Pancreas (tissue), 10 donors: ENCODE data around the gene METTL18. TPM values are rescaled to one million over a fixed set of nuclear protein-coding genes. Genes with fewer than 3 reads are reported as not detected.

ENCODE experiments used
- ATAC-seq, 4 donors: fragments of 200-7000 bp; cut with Tn5 transposase; one replicate each; pipeline versions ENCODE4 v1.8.0 to v1.9.1; 2020; ENCODE audit warnings: mild to moderate bottlenecking in 4 of 4, moderate library complexity in 4 of 4
- DNase-seq, 6 donors: peaks; one replicate each; pipeline ENCODE4 v3.0.0-alpha.2; 2020
- FAIRE-seq: peaks from 2 replicates; lab custom pipeline; 2012; peaks lifted over from hg19 to GRCh38; lab: Jason Lieb, UNC
- H3K27ac ChIP-seq, 4 donors: fragments of 200-600 bp; sonication (generic); 1 replicate in 3 of 4; 2 replicates in 1 of 4; pipeline versions ENCODE4 v1.5.0 to v1.8.0; 2020
- H3K27me3 ChIP-seq, 4 donors: fragments of 200-600 bp; one replicate each; pipeline ENCODE4 v1.8.0; 2021
- H3K36me3 ChIP-seq, 3 donors: fragments of 200-600 bp; sonication (generic) in 1 of 3; one replicate each; pipeline versions ENCODE4 v1.5.0 to v1.8.0; 2020 to 2021
- H3K4me1 ChIP-seq, 3 donors: fragments of 200-600 bp; one replicate each; pipeline ENCODE4 v1.8.0; 2021
- H3K4me3 ChIP-seq, 4 donors: fragments of 200-600 bp; sonication (generic) in 2 of 4; one replicate each; pipeline versions ENCODE4 v1.5.0 to v1.8.0; 2020 to 2021
- H3K9me3 ChIP-seq, 4 donors: fragments of 200-600 bp; one replicate each; pipeline ENCODE4 v1.8.0; 2021
- WGBS, 2 donors: extraction: QIAGEN DNeasy Blood & Tissue Kit; methylation state at CpG; one replicate each; pipeline ENCODE4 v1.1.7; 2013; 5-methylcytosine and 5-hydroxymethylcytosine counted together
- intact Hi-C, 3 donors: fragments of 100-400 bp; cut with DNase I; formaldehyde crosslinking; loops; one replicate each; pipeline versions ENCODE4 v1.11.1 to v1.14.2; 2022
- polyA plus RNA-seq, 2 donors: library from polyadenylated mRNA; stranded (reverse); fragments of 200-250 nt; gene quantifications; one replicate each; pipeline ENCODE4 v1.2.3, GENCODE V29; 2013
- total RNA-seq, 6 donors: library from RNA; stranded (reverse); fragmentation: NEBNext Ultra II Directional in 4 of 6; extraction: Animal tissue kit (Norgen Biotek cat#: 25700) in 4 of 6; gene quantifications; one replicate each; pipeline versions ENCODE4 v1.2.1 to v1.2.4, GENCODE V29; 2021 to 2023
- TF ChIP-seq, protein P1 (sequence below), 4 donors: fragments of 200-600 bp; sonication (generic) in 3 of 4; IDR thresholded peaks; one replicate each; pipeline versions ENCODE4 v1.5.0 to v1.8.0; 2021; ENCODE audit warnings: antibody characterized with exemption in 4 of 4
- donor health status: healthy with polysubstance abuse.
- donor health status: DM: no; HTN: no; CAD: no; lungs with moderate emphysema.
- donor health status: DM: no; HTN: no; CAD: no.
- donor health status: control.
- donor health status: control.
- donor health status: Bipolar disorder and iron deficiency.
- donor health status: DM: yes; HTN: yes; CAD: no.
- donor health status: DM: no; HTN: no; CAD: no.
- donor health status: DM: no; HTN: no; CAD: no.
- donor health status: DM: yes; HTN: yes; CAD: no.

METTL18 gene
- total and polyA plus RNA-seq, 8 donors: 1.5 to 5.0 (median 3.5) TPM

DNA sequence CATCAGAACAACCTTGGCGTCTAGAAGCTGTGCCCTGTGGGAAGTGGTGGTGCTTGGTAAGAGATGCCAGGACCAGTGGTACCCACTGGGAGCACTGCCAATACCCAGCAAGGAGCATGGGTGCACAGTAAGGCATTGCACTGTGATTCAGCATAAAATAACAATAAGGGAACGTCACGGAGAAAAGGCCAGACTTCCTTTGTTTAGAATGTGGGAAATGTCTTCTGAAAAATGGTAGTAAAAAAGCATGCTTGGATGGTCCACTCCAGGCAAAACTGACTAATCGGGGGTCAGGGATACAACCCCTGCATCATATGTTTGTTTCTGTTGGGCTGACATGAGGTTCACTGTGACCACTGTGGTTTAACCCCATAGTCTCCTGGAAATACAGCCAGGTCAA lies 14.7 kb downstream of the METTL18 start:
- H3K36me3 ChIP-seq: no peaks in the 10 kb centered on the region
- WGBS, 2 donors: 47 to 56% methylated on average over 4 of the region's 4 CpGs
- no peak for DNase-seq
- H3K27me3 ChIP-seq: no peaks in the 10 kb centered on the region
- no peak overlapping the region for H3K4me3 ChIP-seq
- no peak overlapping the region for H3K27ac ChIP-seq
- intact Hi-C loops: no loop called here
- FAIRE-seq: no peak
- ATAC-seq: no peak
- TF ChIP-seq, protein P1, sequence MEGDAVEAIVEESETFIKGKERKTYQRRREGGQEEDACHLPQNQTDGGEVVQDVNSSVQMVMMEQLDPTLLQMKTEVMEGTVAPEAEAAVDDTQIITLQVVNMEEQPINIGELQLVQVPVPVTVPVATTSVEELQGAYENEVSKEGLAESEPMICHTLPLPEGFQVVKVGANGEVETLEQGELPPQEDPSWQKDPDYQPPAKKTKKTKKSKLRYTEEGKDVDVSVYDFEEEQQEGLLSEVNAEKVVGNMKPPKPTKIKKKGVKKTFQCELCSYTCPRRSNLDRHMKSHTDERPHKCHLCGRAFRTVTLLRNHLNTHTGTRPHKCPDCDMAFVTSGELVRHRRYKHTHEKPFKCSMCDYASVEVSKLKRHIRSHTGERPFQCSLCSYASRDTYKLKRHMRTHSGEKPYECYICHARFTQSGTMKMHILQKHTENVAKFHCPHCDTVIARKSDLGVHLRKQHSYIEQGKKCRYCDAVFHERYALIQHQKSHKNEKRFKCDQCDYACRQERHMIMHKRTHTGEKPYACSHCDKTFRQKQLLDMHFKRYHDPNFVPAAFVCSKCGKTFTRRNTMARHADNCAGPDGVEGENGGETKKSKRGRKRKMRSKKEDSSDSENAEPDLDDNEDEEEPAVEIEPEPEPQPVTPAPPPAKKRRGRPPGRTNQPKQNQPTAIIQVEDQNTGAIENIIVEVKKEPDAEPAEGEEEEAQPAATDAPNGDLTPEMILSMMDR (IDR thresholded peaks at IDR 0.05): no peak
- H3K9me3 ChIP-seq: no peaks in the 10 kb centered on the region
- H3K4me1 ChIP-seq: peaks cover 0 to 2% (median 0%) of the 10 kb centered on the region in 3 donors

DNA sequence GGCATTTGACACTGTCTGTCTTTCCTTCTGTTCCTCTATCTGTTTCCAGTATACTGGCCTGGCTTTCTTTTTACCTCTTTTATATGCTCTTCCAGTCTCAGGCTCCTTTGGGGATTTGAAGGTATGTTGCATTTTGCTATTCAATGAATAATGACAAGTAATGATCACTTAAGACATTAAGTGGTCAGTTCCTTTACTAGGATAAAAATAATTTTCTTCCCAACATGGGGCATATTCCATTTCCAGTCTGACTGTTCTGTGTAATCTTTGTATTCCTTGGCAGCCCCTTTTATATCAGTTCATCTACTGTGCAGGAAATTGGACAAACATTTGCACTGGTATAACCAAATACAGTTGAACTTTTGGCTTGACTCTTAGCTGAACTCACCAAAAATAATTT lies 15.6 kb downstream of the METTL18 start:
- DNase-seq (no peak), FAIRE-seq (no peak), ATAC-seq (no peak)
- Histone ChIP-seq H3K4me3 (no peak overlapping the region), H3K27ac (no peak overlapping the region), H3K36me3 (no peaks in the 10 kb centered on the region), H3K4me1 (peaks cover 0 to 2% (median 0%) of the 10 kb centered on the region in 3 donors), H3K27me3 (no peaks in the 10 kb centered on the region), H3K9me3 (no peaks in the 10 kb centered on the region)
- TF ChIP-seq, protein P1 (IDR thresholded peaks at IDR 0.05): no peak
- intact Hi-C loops: no loop called here

DNA sequence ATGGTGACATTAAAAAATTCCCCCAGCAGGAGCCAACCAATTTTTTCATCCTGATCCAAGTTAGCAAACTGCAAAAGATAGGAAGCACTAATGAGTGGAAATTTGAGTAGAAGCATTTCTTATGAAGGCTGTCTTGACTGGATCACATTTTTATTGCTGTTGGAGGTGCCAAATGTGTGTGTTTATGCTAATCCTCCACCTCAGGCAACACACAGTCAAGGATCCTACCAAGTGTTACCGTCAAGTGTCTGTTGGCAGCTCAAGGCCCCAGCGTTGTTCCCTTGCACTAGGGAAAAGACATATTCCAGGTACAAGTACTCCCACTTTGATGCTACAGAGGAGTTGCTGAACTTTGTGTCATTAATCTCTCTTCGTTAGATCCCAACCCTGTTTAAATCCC lies 18.3 kb downstream of the METTL18 start:
- TF ChIP-seq, protein P1 (IDR thresholded peaks at IDR 0.05): no peak
- FAIRE-seq: no peak

DNA sequence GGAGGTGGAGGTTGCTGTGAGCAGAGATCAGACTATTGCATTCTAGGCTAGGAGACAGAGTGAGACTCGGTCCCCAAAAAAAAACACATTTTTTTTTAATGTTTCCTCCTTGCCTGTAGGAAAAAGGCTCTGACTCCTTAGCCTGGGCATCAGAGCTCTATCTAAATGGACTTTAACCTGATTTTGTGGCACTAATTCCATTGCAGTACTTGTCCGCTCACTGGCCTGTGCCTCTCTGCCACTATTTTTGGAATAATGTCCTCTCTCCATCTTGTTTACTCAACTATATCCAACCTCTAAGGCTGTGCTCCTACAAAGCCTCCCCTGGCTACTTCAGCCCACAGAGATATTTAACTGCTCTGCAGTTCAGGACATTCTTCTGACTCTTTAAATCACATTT lies 26.5 kb downstream of the METTL18 start:
- Histone ChIP-seq H3K27me3 (no peaks in the 10 kb centered on the region), H3K4me3 (no peak overlapping the region), H3K36me3 (no peaks in the 10 kb centered on the region), H3K9me3 (no peaks in the 10 kb centered on the region), H3K27ac (no peak overlapping the region), H3K4me1 (no peaks in the 10 kb centered on the region)
- WGBS, 2 donors: 69 to 88% methylated on average over 2 of the region's 2 CpGs
- TF ChIP-seq, protein P1 (IDR thresholded peaks at IDR 0.05): no peak
- intact Hi-C loops: no loop called here
- no peak for DNase-seq
- FAIRE-seq: no peak
- no peak for ATAC-seq

More for the DNA sequence above, 18.3 kb downstream of the METTL18 start:
- WGBS, 2 donors: 53 to 56% methylated on average over 3 of the region's 3 CpGs
- Histone ChIP-seq H3K4me1 (peaks cover 0 to 2% (median 0%) of the 10 kb centered on the region in 3 donors), H3K27ac (no peak overlapping the region), H3K9me3 (no peaks in the 10 kb centered on the region), H3K4me3 (no peak overlapping the region), H3K36me3 (no peaks in the 10 kb centered on the region), H3K27me3 (no peaks in the 10 kb centered on the region)
- intact Hi-C loops: no loop called here
- no peak for DNase-seq
- ATAC-seq: no peak

DNA sequence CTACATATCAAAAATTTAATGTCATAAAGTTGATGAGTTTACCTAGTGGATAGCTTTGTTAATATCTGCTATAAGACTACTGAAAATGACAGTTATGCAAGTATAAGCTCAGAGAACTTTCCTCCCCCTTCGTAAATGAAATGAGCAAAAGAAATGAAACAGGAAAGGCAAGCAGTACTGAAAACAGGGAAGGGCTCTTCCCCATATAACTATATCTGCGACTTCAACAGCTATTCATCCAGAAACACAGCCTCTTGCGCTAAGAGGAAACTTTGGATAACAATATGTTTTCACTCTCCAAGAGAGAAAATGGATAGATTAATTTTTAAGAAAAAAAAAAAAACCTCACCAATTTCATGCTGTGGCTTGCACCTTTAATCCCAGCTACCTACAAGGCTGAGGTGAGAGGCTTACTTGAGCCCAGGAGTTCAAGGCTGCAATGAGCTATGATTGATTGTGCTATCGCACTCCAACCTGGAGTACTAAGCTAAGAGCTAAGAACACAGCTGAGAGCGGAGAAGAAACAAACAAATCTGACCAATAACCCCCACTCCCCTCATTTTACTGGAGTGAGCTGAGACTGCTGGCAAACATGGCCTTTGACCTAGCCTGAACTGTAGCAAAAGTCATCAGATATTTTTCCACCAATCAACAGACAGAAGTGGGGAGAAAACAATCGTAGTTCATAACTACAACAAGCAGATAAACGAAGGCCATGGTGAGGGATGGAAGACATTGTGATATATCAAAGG lies 29.0 kb downstream of the METTL18 start:
- no peak for FAIRE-seq
- H3K4me3 ChIP-seq: no peak overlapping the region
- H3K27ac ChIP-seq: no peak overlapping the region
- no peak for ATAC-seq
- intact Hi-C loops: no loop called here
- no peaks in the 10 kb centered on the region for H3K4me1 ChIP-seq
- no peaks in the 10 kb centered on the region for H3K36me3 ChIP-seq
- no peak for DNase-seq
- TF ChIP-seq, protein P1 (IDR thresholded peaks at IDR 0.05): no peak
- no peaks in the 10 kb centered on the region for H3K9me3 ChIP-seq
- H3K27me3 ChIP-seq: no peaks in the 10 kb centered on the region
- WGBS, 2 donors: 50 to 53% methylated on average over 7 of the region's 7 CpGs
